ENCODE measurements around the gene SLC29A4. TPM values are rescaled to one million over a fixed set of nuclear protein-coding genes. Genes with fewer than 3 reads are reported as not detected.
"Not testable (repeated sequence)": the region's sequence is repeated elsewhere in the genome, so short reads cannot be mapped to it uniquely, and the experiment has no call there.

The SLC29A4 gene
- total and polyA plus RNA-seq, 2 of the 13 experiments (the other 11 are each of a cell fraction or from before 2014, with no cell fraction given), result 29.7 to 31.7 TPM

DNA sequence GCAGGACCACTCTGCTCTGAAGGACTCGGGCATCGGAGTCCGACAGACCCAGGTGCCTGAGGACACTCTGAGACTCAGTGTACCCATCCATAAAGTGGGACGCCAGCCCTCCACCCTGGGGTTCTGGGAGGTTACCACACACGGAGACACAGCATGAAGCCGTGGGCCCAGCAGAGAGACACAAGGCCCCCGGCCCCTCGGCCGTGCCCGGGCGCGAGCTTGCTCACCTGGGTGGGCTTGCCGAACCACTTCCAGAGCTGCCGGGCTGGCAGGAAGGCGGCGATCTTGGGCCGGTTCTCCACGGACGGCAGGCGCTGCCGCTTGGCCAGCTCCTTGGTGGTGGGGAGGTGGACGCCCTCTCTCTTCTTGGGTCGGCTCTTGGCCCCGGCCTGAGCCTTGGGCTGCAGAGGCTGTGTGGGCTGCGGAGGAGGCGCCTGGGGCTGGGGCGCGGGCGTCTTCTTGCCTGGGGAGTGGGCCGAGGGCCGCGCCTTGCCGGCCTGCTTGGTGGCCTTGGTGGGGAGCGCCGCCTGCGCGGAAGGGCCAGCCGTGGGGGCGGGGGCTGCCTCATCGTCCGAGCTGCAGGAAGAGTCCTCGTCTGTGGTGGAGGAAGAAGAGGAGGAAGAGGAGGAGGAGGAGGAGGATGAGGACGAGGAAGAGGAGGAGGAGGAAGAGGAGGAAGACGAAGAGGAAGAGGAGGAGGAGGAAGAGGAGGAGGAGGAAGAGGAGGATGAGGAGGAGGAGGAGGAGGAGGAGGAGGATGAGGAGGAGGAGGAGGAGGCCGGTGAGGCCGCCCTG, 29.7 kb downstream of the SLC29A4 start:
- peaks cover 12 to 15% of the 10 kb centered on the region in 2 experiments for H3K36me3 ChIP-seq (replicated peaks in 1 of 2; ENCODE audit: control insufficient read depth in 1 of 2, insufficient read depth in 2 of 2, low read length in 2 of 2)
- intact Hi-C loops (cut with micrococcal nuclease; ENCODE audit: unreplicated experiment); H3K27ac ChIP-seq (ENCODE audit: extremely low read length, insufficient read depth, low read length); FAIRE-seq; H2AFZ ChIP-seq (ENCODE audit: low read length); H3K27me3 ChIP-seq (ENCODE audit: control insufficient read depth in 1 of 2, insufficient read depth in 2 of 2, low read length in 2 of 2); in situ Hi-C loops (cut with HindIII; ENCODE audit: extremely low pct_ligation_motif_present, low pct_unique_long_range_greater_than_20kb); H3K4me1 ChIP-seq (ENCODE audit: insufficient read depth, low read length); H3K4me2 ChIP-seq (ENCODE audit: low read depth, low read length); CTCF ChIA-PET (ENCODE audit: low intra/inter-chr PET ratio, low total read pairs); DNase-seq (ENCODE audit: low spot score); BruUV-seq (replicated peaks); H3K9me3 ChIP-seq (ENCODE audit: low read length); H3K4me3 ChIP-seq (replicated peaks in 1 of 3; ENCODE audit: insufficient read depth in 1 of 3, low read depth in 2 of 3, low read length in 3 of 3); H3K79me2 ChIP-seq (ENCODE audit: insufficient read depth, low read length); ATAC-seq; H4K20me1 ChIP-seq (ENCODE audit: insufficient read depth, low read length); H3K9ac ChIP-seq (ENCODE audit: insufficient read depth, low read depth, low read length); POLR2A ChIA-PET: not testable (repeated sequence)
- peak; percentile 71 for TF ChIP-seq ZNF629 (CRISPR knock-in tag; conservative IDR thresholded peaks at IDR 0.05)
- 98% methylated on average over 25 of the region's 46 CpGs for WGBS (ENCODE audit: low lambda C conversion rate)

DNA sequence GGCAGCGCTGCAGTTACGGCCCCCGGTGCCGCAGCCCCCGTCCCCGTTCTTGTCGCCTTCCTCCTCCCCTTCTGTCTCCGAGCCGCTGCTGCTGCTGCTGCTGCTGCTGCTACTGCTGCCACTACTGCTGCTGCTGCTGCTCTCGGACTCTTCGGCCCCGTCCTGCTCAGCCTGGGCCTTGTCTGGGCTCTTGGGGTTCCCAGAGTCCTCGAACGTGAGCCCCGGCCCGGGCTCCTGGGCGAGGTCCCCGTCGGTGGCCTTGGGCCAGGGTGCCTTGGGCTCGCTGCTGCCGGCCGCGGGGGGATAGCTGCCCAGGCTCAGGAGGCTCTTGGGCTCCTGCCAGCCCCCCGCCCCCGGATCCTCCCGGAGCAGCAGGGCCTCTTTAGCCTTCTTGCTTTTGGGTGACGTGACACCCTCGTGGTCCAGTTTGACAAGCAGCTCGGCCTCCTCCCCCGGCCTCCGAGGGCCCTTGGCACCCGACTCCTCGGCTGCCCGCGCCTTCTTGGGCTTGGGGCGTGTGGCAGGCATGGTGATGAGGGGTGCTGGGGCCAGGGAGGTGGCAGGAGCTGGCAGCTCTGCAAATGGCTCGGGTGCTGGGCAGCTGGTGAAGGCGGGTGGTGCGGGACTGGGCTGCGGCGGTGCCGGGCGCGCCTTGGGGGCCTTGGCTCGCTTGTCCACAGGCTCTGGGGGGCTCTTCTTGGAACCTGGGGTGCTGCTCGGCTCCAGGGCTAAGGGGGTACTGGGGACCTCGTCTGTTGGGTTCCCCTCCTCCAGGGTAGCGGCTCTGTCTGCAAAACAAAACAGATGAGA, 30.5 kb downstream of the SLC29A4 start:
- H3K27ac ChIP-seq (ENCODE audit: extremely low read length, insufficient read depth, low read length); CTCF ChIA-PET (ENCODE audit: low intra/inter-chr PET ratio, low total read pairs); H2AFZ ChIP-seq (ENCODE audit: low read length); DNase-seq (ENCODE audit: low spot score); H3K9me3 ChIP-seq (ENCODE audit: low read length); H3K9ac ChIP-seq (ENCODE audit: insufficient read depth, low read depth, low read length); in situ Hi-C loops (cut with HindIII; ENCODE audit: extremely low pct_ligation_motif_present, low pct_unique_long_range_greater_than_20kb); H3K27me3 ChIP-seq (ENCODE audit: control insufficient read depth in 1 of 2, insufficient read depth in 2 of 2, low read length in 2 of 2); H3K4me2 ChIP-seq (ENCODE audit: low read depth, low read length); H3K4me1 ChIP-seq (ENCODE audit: insufficient read depth, low read length); H3K4me3 ChIP-seq (replicated peaks in 1 of 3; ENCODE audit: insufficient read depth in 1 of 3, low read depth in 2 of 3, low read length in 3 of 3); intact Hi-C loops (cut with micrococcal nuclease; ENCODE audit: unreplicated experiment); H3K79me2 ChIP-seq (ENCODE audit: insufficient read depth, low read length); ATAC-seq; POLR2A ChIA-PET; FAIRE-seq; H4K20me1 ChIP-seq (ENCODE audit: insufficient read depth, low read length): not testable (repeated sequence)
- TF ChIP-seq AGO2 (optimal IDR thresholded peaks at IDR 0.05; ENCODE audit: low read depth, low read length), result peak; percentile 40
- 94% methylated on average over 42 of the region's 48 CpGs for WGBS (ENCODE audit: low lambda C conversion rate)
- TSS peak; percentile 28 for BruUV-seq (replicated peaks)
- H3K36me3 ChIP-seq (replicated peaks in 1 of 2; ENCODE audit: control insufficient read depth in 1 of 2, insufficient read depth in 2 of 2, low read length in 2 of 2), result peaks cover 10 to 15% of the 10 kb centered on the region in 2 experiments
